Measurements from ENCODE around the gene ACAN.

ACAN gene

DNA sequence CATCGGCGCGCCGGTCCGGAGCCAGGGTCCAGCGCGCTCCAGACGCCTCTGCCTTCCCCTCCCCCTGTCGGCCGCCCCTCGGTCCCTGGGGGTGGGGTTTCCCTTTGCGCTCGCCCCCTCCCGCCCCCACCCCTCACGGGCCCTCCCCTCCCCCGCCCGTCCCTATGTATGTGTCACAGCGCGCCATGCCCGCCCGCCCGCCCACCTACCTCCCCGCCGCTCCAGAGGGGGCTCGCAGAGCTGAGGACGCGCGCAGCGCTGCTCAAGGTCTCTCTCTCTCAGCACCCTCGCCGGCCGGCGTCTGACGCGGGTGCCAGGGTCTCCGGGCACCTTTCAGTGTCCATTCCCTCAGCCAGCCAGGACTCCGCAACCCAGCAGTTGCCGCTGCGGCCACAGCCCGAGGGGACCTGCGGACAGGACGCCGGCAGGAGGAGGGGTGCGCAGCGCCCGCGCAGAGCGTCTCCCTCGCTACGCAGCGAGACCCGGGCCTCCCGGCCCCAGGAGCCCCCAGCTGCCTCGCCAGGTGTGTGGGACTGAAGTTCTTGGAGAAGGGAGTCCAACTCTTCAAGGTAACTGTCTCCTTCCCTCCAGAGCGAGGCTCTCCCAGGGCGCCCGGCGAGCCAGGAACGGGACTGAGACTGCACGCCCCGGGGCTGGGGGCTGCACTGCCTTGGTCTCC lies at the start of gene ACAN:
ACAN (plus strand) TSS at position 196 of the 679 bp plus-strand sequence. CDS start 32,771 bp downstream, outside the sequence.
- Mint-ChIP-seq H3K4me3 (peak within 1 kb of the TSS; percentile 22), H3K9me3 (no peaks in the 10 kb centered on the region), H3K27ac (no peak within 1 kb of the TSS), H3K27me3 (ENCODE audit: low read depth) (peaks cover 59% of the 10 kb centered on the region), H3K4me1 (ENCODE audit: low read depth) (no peaks in the 10 kb centered on the region), H3K36me3 (ENCODE audit: low read depth) (no peaks in the 10 kb centered on the region)
- DNase-seq (ENCODE audit: low spot score), result no peak

DNA sequence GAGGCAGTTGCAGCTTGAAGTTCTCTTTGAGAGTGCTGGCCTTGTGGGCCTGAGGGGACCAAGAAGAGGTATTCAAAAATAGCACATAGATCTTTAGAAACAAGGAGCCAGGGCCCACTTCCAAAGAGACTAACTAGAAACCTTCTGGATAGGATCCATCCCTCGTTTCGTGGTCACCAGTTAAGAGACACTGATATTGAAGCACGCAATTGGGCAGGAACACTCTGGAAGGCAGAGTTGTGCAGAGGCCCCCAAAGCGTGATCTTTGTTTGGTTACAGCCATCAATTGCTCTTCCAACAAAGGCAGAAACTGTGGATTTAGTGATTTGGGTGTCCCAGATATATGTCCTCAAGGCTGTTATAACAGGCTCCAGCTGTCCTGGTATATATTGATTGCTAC lies 46.7 kb upstream of the ACAN start:
- no peaks in the 10 kb centered on the region for H3K9me3 Mint-ChIP-seq
- H3K36me3 Mint-ChIP-seq (ENCODE audit: low read depth), result no peaks in the 10 kb centered on the region
- H3K4me1 Mint-ChIP-seq (ENCODE audit: low read depth), result no peaks in the 10 kb centered on the region
- peaks cover 12% of the 10 kb centered on the region for H3K27me3 Mint-ChIP-seq (ENCODE audit: low read depth)
- DNase-seq (ENCODE audit: low spot score), result no peak
- no peak overlapping the region for H3K27ac Mint-ChIP-seq
- no peak overlapping the region for H3K4me3 Mint-ChIP-seq

DNA sequence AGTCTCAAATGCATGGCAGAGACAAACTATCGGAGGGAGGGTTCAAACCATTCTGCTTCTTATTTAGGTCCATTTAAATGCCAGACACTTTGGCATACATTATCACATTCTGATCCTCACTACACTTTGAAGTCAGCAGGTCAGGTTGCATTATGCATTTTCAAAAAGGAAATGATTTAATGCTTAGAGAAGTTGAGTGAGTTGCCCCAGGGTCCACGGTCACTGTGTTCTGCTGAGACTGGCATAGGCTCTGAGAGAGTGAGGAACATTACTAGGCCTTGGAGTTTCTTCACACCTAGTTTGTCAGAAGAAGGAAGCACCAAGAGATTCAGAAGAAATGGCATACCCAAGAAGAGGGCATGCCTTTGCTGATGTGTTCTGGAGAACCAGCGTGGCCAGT lies 46.3 kb upstream of the ACAN start:
- no peak overlapping the region for H3K27ac Mint-ChIP-seq
- no peaks in the 10 kb centered on the region for H3K36me3 Mint-ChIP-seq (ENCODE audit: low read depth)
- no peak for DNase-seq (ENCODE audit: low spot score)
- peaks cover 12% of the 10 kb centered on the region for H3K27me3 Mint-ChIP-seq (ENCODE audit: low read depth)
- no peaks in the 10 kb centered on the region for H3K9me3 Mint-ChIP-seq
- no peak overlapping the region for H3K4me3 Mint-ChIP-seq
- no peaks in the 10 kb centered on the region for H3K4me1 Mint-ChIP-seq (ENCODE audit: low read depth)

DNA sequence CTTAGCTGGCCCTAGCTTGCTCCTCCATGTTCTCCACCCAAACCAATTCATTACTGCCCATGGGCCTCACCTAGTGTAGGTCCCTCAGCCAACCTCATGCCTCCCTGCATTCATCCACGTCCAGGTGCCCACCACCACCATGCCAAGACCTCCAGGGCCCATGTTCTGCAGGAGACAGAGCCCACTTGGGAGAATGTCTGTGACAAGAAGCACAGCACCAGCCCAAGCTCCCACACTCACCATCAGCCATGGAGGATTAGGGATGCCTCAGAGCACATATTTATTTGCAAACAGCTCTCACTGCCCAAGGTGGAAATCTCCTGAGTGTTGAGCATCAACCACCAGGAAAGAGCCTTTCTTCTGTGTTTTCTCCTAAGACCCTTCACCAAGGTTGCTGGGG lies 43.4 kb upstream of the ACAN start:
- H3K27ac Mint-ChIP-seq, result no peak overlapping the region
- no peak for DNase-seq (ENCODE audit: low spot score)
- no peaks in the 10 kb centered on the region for H3K9me3 Mint-ChIP-seq
- H3K27me3 Mint-ChIP-seq (ENCODE audit: low read depth), result peaks cover 7% of the 10 kb centered on the region
- H3K36me3 Mint-ChIP-seq (ENCODE audit: low read depth), result no peaks in the 10 kb centered on the region
- H3K4me1 Mint-ChIP-seq (ENCODE audit: low read depth), result no peaks in the 10 kb centered on the region
- H3K4me3 Mint-ChIP-seq, result no peak overlapping the region

DNA sequence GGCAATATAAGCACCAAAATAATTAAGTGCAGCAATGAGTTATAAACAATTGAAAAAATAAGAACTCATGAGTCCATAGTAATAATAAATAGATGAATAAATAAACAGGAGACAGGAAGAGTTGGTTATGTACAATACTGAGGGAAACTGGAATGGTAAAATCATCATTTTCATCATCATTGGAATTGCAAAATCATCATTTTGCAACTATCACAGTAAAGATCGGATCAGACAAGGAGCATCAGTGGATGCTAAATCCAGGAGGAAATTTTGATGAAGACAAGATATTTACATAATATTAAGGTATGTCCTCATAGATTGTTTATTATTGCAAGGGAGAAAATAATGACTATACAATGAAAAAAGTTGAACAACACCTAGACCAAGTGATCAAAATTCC lies 38.8 kb upstream of the ACAN start:
- H3K27ac Mint-ChIP-seq, result no peak overlapping the region
- H3K36me3 Mint-ChIP-seq (ENCODE audit: low read depth), result no peaks in the 10 kb centered on the region
- DNase-seq (ENCODE audit: low spot score), result no peak
- peaks cover 10% of the 10 kb centered on the region for H3K27me3 Mint-ChIP-seq (ENCODE audit: low read depth)
- H3K9me3 Mint-ChIP-seq, result no peaks in the 10 kb centered on the region
- no peaks in the 10 kb centered on the region for H3K4me1 Mint-ChIP-seq (ENCODE audit: low read depth)
- no peak overlapping the region for H3K4me3 Mint-ChIP-seq

DNA sequence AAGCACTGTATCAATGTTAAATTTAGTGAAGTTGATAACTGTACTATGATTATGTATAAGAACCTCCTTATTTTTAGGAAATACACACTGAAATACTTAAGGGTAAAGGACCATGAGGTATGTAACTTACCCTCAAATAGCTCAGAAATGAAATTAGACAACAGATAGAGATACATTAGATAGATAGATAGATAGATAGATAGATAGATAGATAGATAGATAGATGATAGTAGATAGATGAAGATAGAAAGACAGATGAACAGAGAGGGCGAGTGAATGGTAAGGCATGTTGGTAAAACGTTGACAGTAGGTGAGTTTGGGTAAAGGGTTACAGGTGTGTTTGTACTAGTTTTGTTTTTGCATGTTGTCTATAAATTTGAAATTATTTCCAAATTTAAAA lies 38.0 kb upstream of the ACAN start:
- H3K9me3 Mint-ChIP-seq, result no peaks in the 10 kb centered on the region
- no peaks in the 10 kb centered on the region for H3K4me1 Mint-ChIP-seq (ENCODE audit: low read depth)
- no peaks in the 10 kb centered on the region for H3K36me3 Mint-ChIP-seq (ENCODE audit: low read depth)
- no peak for DNase-seq (ENCODE audit: low spot score)
- H3K27ac Mint-ChIP-seq, result no peak overlapping the region
- H3K27me3 Mint-ChIP-seq (ENCODE audit: low read depth), result peaks cover 17% of the 10 kb centered on the region
- no peak overlapping the region for H3K4me3 Mint-ChIP-seq

DNA sequence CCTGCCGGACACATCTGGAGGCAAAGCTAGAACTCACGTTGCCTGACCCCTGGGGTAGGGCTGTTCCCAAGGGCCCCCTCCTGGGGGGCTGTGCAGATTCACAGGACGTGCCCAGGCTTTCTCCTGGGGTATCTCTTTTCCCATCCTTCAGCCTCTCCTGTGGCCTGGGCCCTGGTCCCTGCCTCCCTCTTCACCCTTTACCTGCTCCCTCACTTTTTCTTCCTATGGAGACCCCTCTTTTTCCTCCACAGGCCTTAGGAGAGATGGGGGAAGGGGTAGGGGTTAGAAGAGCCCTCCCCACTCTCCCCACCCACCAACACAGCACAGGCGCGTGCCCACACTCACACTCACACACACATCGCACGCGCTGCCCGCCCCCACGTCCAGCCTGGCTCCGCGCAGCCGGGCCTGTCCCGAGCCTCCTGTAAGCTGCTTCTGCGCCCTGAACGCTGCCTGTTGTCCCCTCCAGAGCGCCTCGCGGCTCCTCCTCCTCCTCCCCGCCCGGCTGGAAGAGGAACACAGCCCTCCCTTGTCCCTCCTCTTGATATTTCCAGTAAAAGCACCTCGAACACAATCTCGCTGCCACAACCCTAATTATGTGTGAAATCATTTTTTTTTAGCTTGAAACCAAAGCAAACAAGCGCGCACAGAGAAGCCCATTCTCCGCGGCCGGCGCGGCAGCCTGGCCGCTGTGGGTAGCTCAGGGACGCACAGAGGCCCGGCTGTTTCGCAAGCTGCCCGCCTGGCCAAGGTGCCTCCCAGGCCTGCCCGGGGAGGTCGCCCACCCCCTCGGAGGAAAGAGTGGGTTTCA lies 33.9 kb upstream of the ACAN start:
- Mint-ChIP-seq H3K36me3 (ENCODE audit: low read depth) (no peaks in the 10 kb centered on the region), H3K27ac (no peak overlapping the region), H3K27me3 (ENCODE audit: low read depth) (peaks cover 18% of the 10 kb centered on the region), H3K4me1 (ENCODE audit: low read depth) (no peaks in the 10 kb centered on the region), H3K4me3 (no peak overlapping the region), H3K9me3 (no peaks in the 10 kb centered on the region)
- DNase-seq (ENCODE audit: low spot score), result no peak

DNA sequence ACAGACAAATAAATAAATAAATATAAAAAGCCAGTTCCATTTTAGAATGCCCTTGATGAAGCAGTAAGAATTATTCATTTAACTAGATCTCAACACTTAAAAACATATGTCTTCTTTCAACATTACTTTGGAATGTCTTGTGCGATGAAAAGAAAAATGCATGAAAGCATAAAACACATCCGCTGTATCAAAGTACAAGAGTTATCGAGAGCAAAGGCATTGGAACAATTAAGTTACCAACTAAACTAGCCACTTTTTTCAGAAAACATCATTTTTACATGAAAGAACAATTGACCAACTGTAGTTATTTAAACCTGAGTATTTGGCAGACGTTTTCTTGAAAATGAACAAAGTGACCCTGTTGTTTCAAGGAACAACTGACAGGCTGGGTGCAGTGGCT lies 27.5 kb upstream of the ACAN start:
- no peaks in the 10 kb centered on the region for H3K36me3 Mint-ChIP-seq (ENCODE audit: low read depth)
- H3K27ac Mint-ChIP-seq, result no peak overlapping the region
- no peak overlapping the region for H3K4me3 Mint-ChIP-seq
- no peak for DNase-seq (ENCODE audit: low spot score)
- no peaks in the 10 kb centered on the region for H3K4me1 Mint-ChIP-seq (ENCODE audit: low read depth)
- peaks cover 3% of the 10 kb centered on the region for H3K9me3 Mint-ChIP-seq
- H3K27me3 Mint-ChIP-seq (ENCODE audit: low read depth), result peaks cover 8% of the 10 kb centered on the region

DNA sequence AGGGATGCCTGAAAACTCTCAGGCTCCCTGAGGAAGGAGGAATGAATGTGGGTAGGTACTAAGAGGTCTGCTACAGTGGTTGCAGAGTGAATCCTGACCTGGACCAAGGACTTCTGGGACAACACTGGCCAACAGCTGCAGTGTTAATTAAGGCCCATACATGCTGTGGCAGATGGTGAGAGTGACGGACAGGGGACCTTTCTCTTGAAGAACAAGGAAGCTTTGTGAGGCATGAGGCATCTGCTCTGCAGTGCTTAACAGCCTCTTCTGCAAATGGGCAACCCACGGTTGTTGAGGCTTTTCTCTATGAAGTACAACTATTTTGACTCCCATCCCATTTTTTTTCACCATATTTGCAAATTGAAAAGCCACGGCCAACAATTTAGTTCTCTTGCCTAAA lies 26.6 kb upstream of the ACAN start:
- Mint-ChIP-seq H3K27me3 (ENCODE audit: low read depth) (peaks cover 7% of the 10 kb centered on the region), H3K9me3 (peaks cover 3% of the 10 kb centered on the region), H3K27ac (no peak overlapping the region), H3K36me3 (ENCODE audit: low read depth) (no peaks in the 10 kb centered on the region), H3K4me1 (ENCODE audit: low read depth) (no peaks in the 10 kb centered on the region), H3K4me3 (no peak overlapping the region)
- DNase-seq (ENCODE audit: low spot score), result no peak

DNA sequence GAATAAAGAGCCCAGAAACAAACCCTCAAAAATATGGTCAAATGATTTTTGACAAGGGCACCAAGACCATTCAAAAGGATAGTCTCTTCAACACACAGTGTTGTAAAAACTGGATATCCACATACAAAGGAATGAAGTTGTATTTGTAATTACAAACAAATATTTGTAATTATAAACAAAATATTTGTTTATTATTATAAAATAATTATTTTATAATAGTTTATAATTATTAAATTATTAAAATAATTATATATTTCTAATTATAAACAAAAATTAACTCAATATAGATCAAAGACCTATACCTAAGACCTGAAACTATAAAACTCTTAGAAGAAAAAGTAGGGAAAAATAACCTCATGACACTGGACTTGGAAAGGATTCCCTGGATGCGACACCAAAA lies 23.3 kb upstream of the ACAN start:
- Mint-ChIP-seq H3K4me3 (no peak overlapping the region), H3K27me3 (ENCODE audit: low read depth) (peaks cover 19% of the 10 kb centered on the region), H3K9me3 (peaks cover 3% of the 10 kb centered on the region), H3K36me3 (ENCODE audit: low read depth) (no peaks in the 10 kb centered on the region), H3K4me1 (ENCODE audit: low read depth) (no peaks in the 10 kb centered on the region), H3K27ac (no peak overlapping the region)
- no peak for DNase-seq (ENCODE audit: low spot score)

DNA sequence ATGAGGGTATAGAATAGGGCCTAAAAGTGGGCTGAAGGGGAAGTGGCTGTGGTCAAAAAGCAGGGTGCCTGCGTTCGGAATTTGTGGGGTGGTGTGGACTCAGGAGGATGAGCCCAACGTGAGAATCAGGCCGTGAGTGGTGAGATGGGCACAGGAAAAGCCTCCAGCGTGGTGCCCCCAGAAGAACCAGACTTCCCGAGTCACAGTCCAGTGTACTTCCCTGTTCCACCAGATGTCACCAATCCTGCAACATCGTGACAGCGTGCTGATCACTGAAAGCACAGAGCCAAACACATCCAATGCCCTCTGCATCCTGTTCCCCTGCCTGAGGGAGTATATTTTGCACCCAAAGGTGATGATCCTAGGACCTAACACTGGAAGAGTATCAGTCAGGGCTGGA lies 20.8 kb upstream of the ACAN start:
- Mint-ChIP-seq H3K36me3 (ENCODE audit: low read depth) (no peaks in the 10 kb centered on the region), H3K27ac (no peak overlapping the region), H3K27me3 (ENCODE audit: low read depth) (peaks cover 22% of the 10 kb centered on the region), H3K4me1 (ENCODE audit: low read depth) (no peaks in the 10 kb centered on the region), H3K9me3 (no peaks in the 10 kb centered on the region), H3K4me3 (no peak overlapping the region)
- no peak for DNase-seq (ENCODE audit: low spot score)

DNA sequence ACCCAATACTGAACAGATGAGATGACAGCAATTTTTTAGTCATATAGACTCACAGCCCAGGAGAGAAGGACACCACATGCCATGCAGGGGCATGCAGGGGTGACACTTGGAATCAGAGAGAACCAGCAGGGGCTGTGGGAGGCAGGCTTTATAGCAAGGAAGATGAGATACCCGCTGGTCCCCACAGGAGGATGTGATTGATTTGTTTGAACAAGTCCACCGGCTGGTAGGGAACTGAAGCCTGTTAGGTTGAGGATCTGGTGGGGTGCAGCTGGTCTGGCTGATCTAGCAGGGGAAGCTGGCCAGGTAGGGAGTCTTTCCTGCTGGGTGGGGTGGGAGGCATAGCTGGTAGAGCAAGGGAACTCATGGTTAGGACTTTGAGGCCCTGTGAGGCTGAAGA lies 18.0 kb upstream of the ACAN start:
- Mint-ChIP-seq H3K27me3 (ENCODE audit: low read depth) (peaks cover 21% of the 10 kb centered on the region), H3K36me3 (ENCODE audit: low read depth) (no peaks in the 10 kb centered on the region), H3K4me3 (no peak overlapping the region), H3K9me3 (no peaks in the 10 kb centered on the region), H3K27ac (no peak overlapping the region), H3K4me1 (ENCODE audit: low read depth) (no peaks in the 10 kb centered on the region)
- no peak for DNase-seq (ENCODE audit: low spot score)

DNA sequence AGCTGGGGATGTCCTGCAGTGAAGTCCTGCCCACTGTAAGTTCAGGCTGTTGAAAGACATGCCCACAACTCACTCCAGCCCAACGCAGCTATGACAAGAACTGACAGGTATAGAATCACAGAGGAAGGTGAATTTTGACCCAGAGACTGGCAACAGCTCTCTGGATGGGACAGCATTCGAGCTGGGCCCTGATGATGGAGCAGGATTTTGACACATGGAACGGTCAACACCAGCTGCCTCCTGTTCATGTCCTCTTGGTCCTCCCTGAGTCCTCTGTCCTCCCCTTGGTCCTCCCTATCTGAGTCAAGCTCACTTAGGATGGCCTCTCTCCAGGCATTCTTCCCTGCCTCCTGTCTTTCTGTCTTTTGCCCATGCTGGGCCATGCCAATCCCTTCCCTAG lies 15.2 kb upstream of the ACAN start:
- Mint-ChIP-seq H3K9me3 (no peaks in the 10 kb centered on the region), H3K27ac (no peak overlapping the region), H3K27me3 (ENCODE audit: low read depth) (peaks cover 21% of the 10 kb centered on the region), H3K36me3 (ENCODE audit: low read depth) (no peaks in the 10 kb centered on the region), H3K4me3 (no peak overlapping the region), H3K4me1 (ENCODE audit: low read depth) (no peaks in the 10 kb centered on the region)
- no peak for DNase-seq (ENCODE audit: low spot score)

DNA sequence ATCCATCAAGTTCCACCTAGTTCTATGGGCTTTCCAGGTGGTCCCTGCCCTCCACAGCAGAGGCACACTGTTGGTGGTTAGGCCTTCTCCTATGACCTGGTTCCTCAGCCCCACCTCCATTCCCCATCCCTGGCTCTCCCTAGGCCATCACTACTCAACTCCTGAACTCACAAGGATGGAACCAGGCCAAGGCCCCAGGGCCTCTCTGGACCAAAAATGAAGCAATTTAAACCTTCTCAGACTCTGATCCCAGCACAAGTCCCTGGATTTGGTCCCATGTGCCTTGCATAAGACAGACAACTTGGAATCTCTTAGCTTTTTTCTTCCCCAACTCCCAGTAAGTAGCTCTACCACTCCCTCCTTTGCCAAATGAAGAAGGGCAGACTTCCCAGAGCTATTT lies 14.4 kb upstream of the ACAN start:
- peaks cover 23% of the 10 kb centered on the region for H3K27me3 Mint-ChIP-seq (ENCODE audit: low read depth)
- H3K36me3 Mint-ChIP-seq (ENCODE audit: low read depth), result no peaks in the 10 kb centered on the region
- H3K4me3 Mint-ChIP-seq, result no peak overlapping the region
- DNase-seq (ENCODE audit: low spot score), result no peak
- no peaks in the 10 kb centered on the region for H3K9me3 Mint-ChIP-seq
- no peak overlapping the region for H3K27ac Mint-ChIP-seq
- no peaks in the 10 kb centered on the region for H3K4me1 Mint-ChIP-seq (ENCODE audit: low read depth)

DNA sequence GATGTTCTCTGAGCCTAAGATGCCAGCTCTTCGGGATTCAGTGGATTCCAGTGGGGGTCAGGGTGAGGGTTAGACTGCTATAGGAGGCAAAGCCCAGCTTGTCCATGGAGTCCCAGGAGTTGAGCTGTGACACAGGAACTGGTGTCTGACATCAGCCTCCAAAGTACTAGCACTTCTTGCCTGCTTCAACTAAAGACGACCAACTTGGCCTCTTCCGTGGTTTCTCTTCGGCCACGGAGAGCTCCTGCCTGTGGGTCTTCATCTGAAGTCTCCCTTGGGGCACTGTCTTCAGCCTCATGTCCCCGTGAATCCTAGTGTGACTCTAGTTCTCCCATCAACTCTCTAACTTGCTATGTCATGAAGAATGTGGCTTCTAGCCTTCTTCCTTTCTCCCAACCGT lies 12.8 kb upstream of the ACAN start:
- no peaks in the 10 kb centered on the region for H3K9me3 Mint-ChIP-seq
- no peaks in the 10 kb centered on the region for H3K36me3 Mint-ChIP-seq (ENCODE audit: low read depth)
- H3K4me3 Mint-ChIP-seq, result no peak overlapping the region
- no peak overlapping the region for H3K27ac Mint-ChIP-seq
- H3K27me3 Mint-ChIP-seq (ENCODE audit: low read depth), result peaks cover 30% of the 10 kb centered on the region
- DNase-seq (ENCODE audit: low spot score), result no peak
- no peaks in the 10 kb centered on the region for H3K4me1 Mint-ChIP-seq (ENCODE audit: low read depth)
